GM19351 (cell line): Measurements from ENCODE around the gene C1orf174.
"Not testable (repeated sequence)": the region's sequence is repeated elsewhere in the genome, so short reads cannot be mapped to it uniquely, and the experiment has no call there.

Experiments used
- ATAC-seq: cut with Tn5 transposase; IDR thresholded peaks from one replicate; pipeline ENCODE4 v1.9.1; 2021; ENCODE audit warnings: mild to moderate bottlenecking, moderate library complexity; ENCODE audit not compliant: unreplicated experiment

The C1orf174 gene

GRCh38 chr1:3926956-3927355, 26.9 kb upstream of the C1orf174 start:
- ATAC-seq: no peak

DNA sequence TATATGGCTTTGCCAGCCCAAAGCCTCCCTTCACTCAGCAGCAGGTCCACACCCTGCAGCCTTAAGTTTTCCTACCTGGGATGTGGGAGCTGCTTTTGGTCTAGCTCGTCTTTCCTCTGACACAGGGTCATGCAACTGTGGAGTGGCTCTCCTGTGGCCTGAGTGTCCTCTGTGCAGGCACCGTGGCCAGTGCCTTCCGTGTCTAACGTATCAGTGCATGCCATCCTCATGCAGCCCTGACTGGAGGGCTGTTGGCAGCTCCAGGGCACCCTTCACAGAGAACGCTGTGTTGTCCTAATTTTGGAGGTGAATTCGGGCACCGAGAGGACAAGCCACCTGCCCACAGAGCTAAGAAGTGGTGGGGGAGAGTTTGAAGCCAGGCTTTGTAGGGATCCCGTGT, 25.7 kb upstream of the C1orf174 start:
- no peak for ATAC-seq

DNA sequence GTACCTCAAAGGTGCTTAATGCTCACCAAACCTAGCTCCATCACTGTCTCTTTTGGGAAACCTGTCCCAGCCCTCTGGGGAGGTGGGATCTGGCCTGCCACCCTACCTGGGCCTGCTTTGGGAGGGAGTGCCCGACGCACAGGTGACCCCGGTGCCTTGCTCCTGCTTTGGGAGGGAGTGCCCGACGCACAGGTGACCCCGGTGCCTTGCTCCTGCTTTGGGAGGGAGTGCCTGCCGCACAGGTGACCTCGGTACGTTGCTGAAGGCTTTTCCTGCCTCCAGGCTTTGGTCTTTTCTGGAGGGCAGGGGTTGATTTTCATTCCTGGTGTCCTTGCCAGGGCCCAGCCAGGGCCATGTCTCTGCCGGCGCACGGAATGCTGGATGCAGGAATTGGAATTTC, 25.2 kb upstream of the C1orf174 start:
- ATAC-seq: no peak

DNA sequence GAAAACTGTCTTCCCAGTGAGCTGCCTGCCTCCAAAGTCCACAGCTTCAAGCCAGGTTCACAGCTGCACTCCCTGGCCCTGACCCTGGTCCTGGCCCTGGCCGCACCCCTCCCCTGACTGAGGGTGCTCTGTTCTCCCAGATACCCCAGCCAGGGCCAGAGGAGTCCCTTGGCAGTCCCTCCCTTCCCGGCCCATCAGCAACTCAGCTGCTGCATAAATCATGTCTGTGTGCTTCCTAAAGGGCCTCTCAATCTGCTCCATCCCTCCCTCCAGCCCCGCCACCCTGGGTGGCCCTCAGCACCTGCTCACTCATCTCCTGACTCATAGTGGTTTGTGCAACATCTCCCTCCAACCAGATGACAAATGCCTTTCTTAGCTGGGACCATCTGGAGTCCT, 24.8 kb upstream of the C1orf174 start:
- ATAC-seq: no peak

- ATAC-seq: no peak
Observed at GRCh38 chr1:3924186-3924824, 24.2 kb upstream of the C1orf174 start.

- ATAC-seq: no peak
Observed at GRCh38 chr1:3923378-3924185, 23.5 kb upstream of the C1orf174 start.

GRCh38 chr1:3922851-3923250, 22.8 kb upstream of the C1orf174 start:
- ATAC-seq: no peak

DNA sequence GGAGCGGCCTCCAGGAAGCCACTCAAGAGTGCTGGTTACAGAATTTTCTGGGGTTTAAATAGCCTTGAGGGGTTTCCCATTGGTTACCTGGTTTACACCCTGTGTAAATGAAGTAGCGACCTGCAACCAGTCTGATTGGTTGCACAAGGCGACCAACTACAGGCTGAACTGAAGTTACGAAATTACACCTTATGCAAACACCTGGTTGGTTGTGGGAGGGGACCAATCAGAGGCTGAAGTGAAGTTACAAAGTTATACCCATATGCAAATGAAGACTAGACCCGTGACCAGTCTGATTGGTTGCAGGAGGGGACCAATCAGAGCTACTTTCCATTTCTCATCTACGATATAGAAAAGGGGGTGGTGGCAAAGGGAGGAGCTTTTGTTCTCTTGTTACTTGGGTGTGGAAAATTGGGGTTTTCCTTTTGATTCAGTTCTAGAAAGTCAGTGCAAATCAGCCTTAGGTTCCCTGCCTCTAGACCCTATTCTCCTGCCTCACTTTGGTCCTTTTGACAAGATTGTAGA, 22.2 kb upstream of the C1orf174 start:
- no peak for ATAC-seq

- ATAC-seq: no peak
Observed at GRCh38 chr1:3921765-3922164, 21.7 kb upstream of the C1orf174 start.

DNA sequence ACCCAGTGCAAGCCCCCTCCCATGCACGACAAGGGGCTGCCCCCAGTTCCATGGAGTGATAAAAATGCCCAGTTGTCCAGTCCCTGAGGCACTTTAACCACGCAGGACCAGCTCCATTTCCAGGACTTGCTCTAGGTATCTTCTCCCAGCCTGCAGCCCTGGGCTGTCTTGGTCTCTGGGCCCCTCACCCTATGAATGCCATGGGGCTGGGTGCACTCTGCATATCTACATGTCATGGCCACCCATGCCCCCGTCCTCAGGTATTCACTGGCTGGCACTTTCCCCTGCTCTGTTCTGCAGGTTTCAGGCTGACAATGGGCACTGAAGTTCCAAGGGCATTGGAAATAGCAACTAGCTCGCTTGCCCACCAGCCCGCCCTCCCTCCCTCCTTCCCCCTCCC, 19.6 kb upstream of the C1orf174 start:
- ATAC-seq: no peak

DNA sequence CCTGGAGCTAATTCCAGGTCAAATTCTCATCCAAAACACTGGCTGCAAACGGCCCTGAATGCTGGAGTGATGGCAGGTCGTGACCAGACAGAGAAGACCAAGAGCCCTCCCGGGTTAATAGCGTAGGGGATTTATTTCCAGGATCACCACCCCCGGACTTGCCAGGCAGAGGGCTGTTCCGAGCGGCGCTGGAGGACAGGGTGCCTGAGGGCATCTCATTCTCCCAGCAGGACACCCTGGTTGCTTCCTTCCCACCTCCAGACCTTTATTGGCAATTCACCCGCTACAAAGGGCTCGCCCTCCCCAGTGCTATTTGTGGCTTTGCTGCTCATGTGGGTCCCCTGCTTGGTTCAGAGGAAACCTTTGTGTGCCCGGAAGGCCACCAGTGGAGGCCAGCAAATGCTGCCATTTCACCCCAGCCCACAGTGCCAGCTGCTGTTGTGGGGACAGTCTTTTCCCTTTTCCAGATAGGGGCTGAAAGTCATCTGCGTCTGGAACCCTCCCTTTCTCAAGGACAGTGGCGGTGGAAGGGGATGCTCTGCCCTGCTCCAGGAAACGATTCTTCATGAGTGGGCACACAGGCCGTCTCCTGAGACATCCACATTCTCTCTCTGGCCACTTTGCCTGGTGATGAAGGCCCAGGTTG, 19.0 kb upstream of the C1orf174 start:
- no peak for ATAC-seq

GRCh38 chr1:3918359-3918758, 18.3 kb upstream of the C1orf174 start:
- not testable (repeated sequence) for ATAC-seq

GRCh38 chr1:3917761-3918160, 17.7 kb upstream of the C1orf174 start:
- no peak for ATAC-seq

GRCh38 chr1:3915551-3916121, 15.6 kb upstream of the C1orf174 start:
- ATAC-seq: no peak

DNA sequence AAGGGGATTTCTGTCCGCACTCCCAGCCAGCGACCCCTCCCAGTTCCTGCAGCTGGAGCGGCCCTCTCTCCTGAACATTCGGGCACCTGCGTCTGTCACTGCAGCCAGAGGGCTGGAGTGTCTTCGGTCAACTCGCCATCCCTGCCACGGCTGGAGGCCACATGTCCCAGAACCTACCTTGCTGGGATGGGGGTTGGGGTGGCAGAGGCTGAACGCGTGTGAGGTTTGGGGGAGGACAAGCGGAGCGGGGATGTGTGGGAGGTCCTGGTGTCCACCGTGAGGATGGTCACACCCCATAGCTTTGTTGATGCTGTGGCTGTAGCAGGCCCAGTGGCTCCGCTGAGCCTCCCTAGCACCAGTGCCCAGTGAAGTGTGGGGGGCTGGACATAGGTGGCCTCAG, 14.8 kb upstream of the C1orf174 start:
- ATAC-seq: no peak

GRCh38 chr1:3914331-3914851, 14.3 kb upstream of the C1orf174 start:
- no peak for ATAC-seq

DNA sequence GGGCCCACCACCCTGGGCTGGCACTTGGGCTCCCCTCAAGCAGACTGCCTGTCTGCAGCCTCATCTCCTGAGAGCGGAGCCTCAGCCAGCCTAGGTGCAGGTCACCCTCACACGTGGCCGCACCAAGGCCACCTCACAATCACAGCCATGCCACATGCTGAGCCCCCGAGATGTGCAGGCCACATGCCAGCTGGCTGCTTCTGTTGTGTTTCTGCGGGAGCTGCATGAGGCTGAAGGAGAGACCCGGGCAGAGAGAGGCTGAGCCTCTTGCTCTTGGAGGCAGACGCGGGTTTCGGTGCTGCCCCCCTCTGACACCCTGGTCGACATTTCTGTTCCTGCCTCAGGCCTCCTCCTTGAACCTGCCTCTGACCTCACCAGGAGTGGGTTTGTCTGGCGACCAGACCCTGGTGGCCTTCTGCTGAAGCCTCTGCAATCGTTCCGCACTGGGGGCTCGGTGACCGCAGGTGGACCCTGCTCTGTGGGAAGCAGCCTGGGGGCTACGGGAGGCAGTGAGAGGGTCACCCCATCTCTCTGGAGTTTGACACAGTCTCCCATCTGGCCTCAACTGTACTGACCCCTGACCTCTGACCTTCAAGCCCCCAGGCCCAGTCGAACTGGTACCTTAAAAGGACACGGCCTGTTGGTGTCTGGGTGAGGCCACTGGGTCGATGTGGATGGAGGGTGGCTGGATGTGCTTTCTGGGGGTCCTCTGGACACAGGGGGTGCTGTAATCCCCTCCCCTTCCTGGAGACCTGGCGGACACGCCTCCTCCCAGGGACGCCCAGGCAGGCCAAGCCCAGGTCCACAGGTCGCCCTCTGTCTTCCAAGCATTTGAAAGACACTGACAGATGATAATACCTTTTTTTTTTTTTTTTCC, 13.0 kb upstream of the C1orf174 start:
- ATAC-seq: no peak

GRCh38 chr1:3911981-3912808, 12.1 kb upstream of the C1orf174 start:
- no peak for ATAC-seq
